Esophagus muscularis mucosa (tissue), 3 donors: ENCODE results near the gene MAGEF1.

Experiments used
- POLR2AphosphoS5 ChIP-seq, 2 donors: sonication (generic); formaldehyde crosslinking; IDR thresholded peaks; one replicate each; pipeline ENCODE4 v1.6.1; 2017; ENCODE audit warnings: antibody characterized with exemption in 2 of 2
- TF ChIP-seq, protein P1 (sequence below), 3 experiments: fragments of 200-600 bp in 2 of 3; fragments of 450-650 bp in 1 of 3; sonication (generic) in 2 of 3; IDR thresholded peaks; one replicate each; pipeline ENCODE4 v1.5.1; 2017 to 2019; ENCODE audit warnings: antibody characterized with exemption in 3 of 3, mild to moderate bottlenecking in 2 of 3, moderate library complexity in 1 of 3

- TF ChIP-seq, protein P1, sequence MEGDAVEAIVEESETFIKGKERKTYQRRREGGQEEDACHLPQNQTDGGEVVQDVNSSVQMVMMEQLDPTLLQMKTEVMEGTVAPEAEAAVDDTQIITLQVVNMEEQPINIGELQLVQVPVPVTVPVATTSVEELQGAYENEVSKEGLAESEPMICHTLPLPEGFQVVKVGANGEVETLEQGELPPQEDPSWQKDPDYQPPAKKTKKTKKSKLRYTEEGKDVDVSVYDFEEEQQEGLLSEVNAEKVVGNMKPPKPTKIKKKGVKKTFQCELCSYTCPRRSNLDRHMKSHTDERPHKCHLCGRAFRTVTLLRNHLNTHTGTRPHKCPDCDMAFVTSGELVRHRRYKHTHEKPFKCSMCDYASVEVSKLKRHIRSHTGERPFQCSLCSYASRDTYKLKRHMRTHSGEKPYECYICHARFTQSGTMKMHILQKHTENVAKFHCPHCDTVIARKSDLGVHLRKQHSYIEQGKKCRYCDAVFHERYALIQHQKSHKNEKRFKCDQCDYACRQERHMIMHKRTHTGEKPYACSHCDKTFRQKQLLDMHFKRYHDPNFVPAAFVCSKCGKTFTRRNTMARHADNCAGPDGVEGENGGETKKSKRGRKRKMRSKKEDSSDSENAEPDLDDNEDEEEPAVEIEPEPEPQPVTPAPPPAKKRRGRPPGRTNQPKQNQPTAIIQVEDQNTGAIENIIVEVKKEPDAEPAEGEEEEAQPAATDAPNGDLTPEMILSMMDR (IDR thresholded peaks at IDR 0.05), result no peak
- TF ChIP-seq POLR2AphosphoS5 (IDR thresholded peaks at IDR 0.05), result no peak
Observed at GRCh38 chr3:184687363-184688015, 24.4 kb downstream of the MAGEF1 start.
